HG02610 (cell line): Measurements from ENCODE around the gene CHRNB1.
"Not testable (repeated sequence)": the region's sequence is repeated elsewhere in the genome, so short reads cannot be mapped to it uniquely, and the experiment has no call there.

Experiments
- ATAC-seq: cut with Tn5 transposase; IDR thresholded peaks from one replicate; pipeline ENCODE4 v1.9.1; 2021; ENCODE audit warnings: mild to moderate bottlenecking, moderate library complexity; ENCODE audit not compliant: unreplicated experiment

Gene CHRNB1

GRCh38 chr17:7466639-7467341 lies 21.9 kb downstream of the CHRNB1 start:
- no peak for ATAC-seq

DNA sequence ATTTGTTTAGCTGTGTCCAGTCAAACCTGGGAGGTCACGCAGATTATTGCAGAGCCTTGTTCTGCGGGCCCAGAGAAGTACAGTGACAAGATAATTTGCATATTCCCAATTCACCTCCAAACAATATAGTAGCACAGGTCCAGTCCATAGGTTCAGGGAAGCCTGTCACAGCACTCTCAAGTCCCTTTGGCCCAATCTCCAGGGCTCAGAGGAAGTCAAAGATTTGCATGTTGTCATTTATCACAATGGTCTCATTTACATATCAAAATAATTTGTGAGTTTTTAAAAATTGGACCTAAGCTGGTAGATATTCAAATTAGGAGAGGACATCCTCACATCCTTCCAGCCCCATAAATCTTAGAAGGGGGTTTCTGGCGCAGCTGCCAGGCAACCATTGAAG lies 22.6 kb downstream of the CHRNB1 start:
- no peak for ATAC-seq

DNA sequence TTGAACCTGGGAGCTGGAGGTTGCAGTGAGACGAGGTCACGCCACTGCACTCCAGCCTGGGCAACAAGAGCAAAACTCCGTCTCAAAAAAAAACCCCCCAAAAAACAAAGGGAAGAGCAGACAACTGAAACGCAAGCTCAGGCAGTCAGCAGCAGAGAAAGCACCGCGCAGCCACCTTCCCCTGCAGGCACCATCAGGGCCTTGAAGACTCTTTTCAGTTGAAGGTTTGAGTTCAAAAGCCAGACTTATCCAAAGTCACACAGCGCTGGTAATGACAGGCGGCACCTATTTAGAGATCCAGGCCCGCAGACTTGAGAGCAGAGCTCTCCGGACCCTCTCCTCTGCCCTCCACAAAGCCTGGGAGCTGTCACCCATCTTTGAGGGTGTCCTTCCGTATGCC lies 23.4 kb downstream of the CHRNB1 start:
- no peak for ATAC-seq

DNA sequence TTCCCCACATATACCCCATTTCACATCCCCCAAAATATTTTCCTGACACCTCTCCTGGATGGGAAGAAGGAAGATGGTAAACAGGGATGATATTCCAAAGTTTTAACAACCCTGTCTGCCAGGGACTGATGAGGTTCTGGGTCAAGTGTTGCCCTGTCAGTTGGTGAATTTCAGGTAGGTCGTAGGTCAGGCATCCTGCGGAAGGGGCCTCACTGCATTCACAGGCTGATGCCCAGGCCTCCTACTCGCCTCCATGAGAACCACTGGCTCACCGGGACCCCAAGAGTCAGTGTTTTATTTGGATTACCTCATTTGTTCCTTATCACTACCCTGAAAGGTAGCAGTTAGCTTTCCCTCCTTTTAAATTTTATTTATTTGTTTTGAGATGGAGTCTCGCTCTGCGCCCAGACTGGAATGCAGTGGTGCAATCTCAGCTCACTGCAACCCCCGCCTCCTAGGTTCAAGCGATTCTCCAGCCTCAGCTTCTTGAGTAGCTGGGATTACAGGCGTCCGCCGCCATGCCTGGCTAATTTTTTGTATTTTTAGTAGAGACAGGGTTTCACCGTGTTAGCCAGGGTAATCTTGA lies 24.0 kb downstream of the CHRNB1 start:
- no peak for ATAC-seq

GRCh38 chr17:7469843-7470242 lies 25.0 kb downstream of the CHRNB1 start:
- not testable (repeated sequence) for ATAC-seq

DNA sequence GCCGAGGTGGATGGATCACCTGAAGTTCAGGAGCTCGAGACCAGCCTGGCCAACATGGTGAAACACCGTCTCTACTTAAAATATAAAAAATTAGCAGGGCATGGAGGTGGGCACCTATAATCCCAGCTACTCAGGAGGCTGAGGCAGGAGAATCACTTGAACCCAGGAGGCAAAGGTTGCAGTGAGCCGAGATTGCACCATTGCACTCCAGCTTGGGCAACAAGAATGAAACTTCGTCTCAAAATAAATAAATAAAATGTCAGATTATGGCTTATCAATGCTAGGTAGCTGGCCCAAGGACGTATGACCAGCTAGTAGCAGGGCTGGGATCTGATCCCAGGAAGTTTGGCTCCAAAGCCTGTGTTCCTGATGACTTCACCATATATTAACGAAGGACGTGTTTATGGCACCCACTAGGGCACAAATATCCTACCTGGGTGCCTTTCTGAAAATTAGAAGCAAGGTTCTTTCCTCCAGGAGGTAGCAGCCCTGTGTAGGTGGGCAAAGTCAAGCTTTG lies 25.7 kb downstream of the CHRNB1 start:
- not testable (repeated sequence) for ATAC-seq

GRCh38 chr17:7471729-7472128 lies 26.9 kb downstream of the CHRNB1 start:
- no peak for ATAC-seq

GRCh38 chr17:7474767-7475166 lies 29.9 kb downstream of the CHRNB1 start:
- ATAC-seq = not testable (repeated sequence)

- no peak for ATAC-seq
These were observed 31.0 kb downstream of the CHRNB1 start for GRCh38 chr17:7475764-7476422.

DNA sequence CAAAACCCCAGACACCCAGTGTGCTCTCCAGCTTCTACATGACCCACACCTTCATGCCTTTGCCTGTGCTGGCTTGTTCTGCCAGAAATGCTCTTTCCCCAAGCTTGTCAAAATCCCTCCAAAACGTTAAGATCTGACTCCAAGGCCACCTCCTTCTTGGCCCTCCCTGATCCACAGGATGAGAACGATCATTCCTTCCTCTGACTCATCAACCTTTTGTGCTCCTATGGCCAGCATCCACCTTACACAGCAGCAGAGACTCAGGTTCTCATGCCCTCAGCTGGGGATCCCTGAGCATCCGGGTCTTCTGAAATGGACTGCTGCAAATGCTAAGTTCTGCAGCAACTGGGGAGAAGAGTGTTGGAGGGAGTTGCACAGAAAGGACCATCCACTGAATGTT lies 31.6 kb downstream of the CHRNB1 start:
- ATAC-seq = no peak

DNA sequence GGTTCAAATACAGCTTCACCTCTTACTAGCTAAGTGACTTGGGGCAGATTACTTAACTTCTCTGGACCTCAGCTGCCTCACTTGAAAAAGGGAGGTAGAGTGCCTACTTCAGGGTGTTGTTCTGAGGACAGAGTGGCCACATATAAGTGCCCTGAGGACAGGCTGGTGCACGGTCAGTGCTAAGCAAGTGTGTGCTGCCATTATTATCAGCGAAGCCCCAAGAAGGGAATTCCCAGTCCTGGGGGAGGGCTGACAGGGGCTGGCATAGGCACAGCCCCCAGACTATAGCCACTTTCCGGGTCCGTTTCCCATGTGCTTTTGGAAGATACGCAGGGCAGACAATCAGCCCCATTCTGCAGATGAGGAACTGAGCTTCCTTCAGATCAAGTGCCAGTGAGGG lies 32.1 kb downstream of the CHRNB1 start:
- ATAC-seq = no peak

GRCh38 chr17:7477392-7478275 lies 32.8 kb downstream of the CHRNB1 start:
- no peak for ATAC-seq

DNA sequence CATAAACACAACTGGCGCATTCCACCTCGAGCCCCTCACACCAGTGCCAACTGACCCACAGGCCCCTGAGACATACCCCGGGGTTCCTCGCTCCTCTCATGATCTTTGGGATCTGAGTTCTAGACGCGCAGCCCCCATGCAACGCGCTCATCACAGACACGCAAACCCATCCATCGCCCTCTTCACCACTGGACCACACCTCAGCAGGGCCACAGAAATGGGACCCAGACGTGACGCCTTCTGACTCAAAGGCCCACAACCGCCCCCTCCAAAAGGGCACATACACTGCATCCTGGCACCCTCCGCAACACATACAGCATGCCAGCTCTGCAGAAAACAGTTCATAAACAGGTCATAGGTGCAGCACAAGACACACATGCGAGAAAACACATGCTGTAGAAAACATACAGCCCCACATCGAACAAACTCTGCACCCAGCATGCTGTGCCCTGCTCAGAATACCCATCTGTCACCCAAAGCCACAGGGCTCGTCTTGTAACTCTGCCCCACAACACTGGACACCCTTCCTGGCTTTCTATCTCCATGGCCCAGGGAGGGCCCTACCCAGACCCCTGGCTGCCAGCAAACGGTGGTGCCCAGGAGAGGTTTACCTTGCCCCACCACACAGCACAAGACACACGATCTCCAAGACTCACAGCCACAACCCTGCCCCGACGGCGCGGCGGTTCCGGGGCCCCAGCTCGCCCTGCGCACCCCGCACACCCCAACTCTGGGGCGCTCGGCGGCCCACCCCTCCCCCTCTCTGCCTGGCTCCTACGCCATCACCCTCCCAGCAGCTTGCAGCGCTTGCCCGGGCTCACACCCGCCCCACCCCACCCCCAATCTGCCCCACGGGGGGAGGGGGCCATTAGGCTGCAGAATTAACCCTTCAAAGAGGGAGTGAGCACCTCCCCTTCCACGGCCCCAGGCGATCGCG lies 33.7 kb downstream of the CHRNB1 start:
- no peak for ATAC-seq

DNA sequence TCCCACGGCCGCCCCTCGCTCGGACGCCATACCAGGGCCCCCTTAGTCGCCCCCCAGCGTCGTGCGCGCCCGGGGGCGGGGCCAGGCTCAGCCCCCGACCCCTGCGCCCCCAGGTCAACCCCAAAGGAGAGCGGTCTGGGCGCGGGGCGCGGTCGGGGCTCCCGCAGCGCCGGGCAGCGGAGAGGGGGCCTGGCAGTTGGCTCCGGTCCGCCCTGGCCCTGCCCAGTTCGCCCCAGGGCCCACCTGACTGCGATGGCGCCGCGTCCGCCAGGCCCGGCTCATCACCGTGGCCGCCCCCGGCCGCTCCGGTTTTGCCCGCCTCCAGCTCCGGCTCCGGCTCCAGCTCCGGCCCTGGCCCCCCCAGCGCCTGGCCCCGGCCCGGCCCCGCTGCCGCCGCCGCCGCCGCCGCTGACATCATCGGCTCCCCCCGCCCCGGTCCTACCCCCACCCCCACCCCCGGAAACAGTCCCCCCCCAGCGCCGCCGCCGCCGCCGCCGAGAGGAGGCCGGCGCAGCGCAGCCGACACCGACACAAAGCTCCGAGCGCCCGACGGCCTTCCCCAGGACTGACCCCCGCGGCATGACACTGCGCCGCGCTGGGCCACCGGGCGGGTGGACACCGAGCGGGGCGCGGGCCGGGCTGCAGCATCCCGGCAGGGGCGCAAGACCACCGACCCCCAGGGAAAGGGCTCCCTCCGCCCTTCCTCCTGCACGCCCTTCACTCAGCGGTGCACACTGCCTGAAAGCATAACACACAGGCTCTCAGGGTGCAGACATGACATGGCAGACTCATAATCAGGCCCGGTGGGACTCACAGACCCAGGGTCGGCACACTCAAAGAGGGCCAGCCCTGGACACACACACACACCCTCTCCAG lies 34.6 kb downstream of the CHRNB1 start, which contains the start of gene ZBTB4:
Gene ZBTB4, minus strand, starts transcription at position 419 of the 876 bp plus-strand sequence. CDS start 12,830 bp downstream, outside the sequence.
- ATAC-seq = no peak

DNA sequence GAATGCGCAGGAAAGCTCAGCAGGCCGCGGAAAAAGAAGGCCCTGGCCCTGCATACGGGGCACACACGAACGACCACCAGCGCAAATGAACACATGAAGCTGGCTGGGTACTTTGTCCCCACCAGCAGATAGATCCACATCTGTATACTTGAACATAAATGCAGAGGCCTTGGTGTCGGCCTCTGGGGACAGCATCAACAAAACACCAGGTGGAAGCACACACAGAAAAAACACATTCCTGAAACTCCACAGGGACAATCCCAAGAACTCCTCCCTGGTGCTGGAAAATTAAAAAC lies 35.2 kb downstream of the CHRNB1 start:
- no peak for ATAC-seq

- ATAC-seq = not testable (repeated sequence)
These were observed 36.4 kb downstream of the CHRNB1 start, which contains the start of gene SLC35G6 for GRCh38 chr17:7481275-7481674. SLC35G6 (plus strand) TSS chr17:7481446; CDS start chr17:7481517, 71 bp downstream.

GRCh38 chr17:7481842-7482741 lies 37.2 kb downstream of the CHRNB1 start:
- not testable (repeated sequence) for ATAC-seq

DNA sequence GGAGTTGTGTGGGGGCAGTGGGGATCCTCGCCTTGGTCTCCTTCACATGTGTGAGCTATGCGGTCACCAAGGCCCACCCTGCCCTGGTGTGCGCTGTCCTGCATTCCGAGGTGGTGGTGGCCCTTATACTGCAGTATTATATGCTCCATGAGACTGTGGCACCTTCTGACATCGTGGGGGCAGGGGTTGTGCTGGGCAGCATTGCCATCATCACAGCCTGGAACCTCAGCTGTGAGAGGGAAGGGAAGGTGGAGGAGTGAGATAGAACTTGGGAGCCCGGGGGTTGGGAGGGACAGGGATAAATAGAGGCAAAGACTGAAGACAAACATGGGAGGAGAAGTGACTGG lies 37.9 kb downstream of the CHRNB1 start:
- ATAC-seq = not testable (repeated sequence)
